HEK293T (cell line): ENCODE data around the gene CPEB2.

Source experiments
- CTCF ChIA-PET: fragments of 350-600 bp; formaldehyde crosslinking; extraction: SDS; loops from one replicate; lab custom pipeline; 2021; ENCODE audit warnings: antibody characterized with exemption, inconsistent platforms; lab: Yijun Ruan, JAX
- POLR2A ChIA-PET: fragments of 350-600 bp; formaldehyde crosslinking; extraction: SDS; loops from one replicate; lab custom pipeline; 2020; ENCODE audit warnings: antibody characterized with exemption, inconsistent platforms; lab: Yijun Ruan, JAX
- DNase-seq: peaks from one replicate; pipeline ENCODE4 v3.0.0; 2012; ENCODE audit warnings: mixed read lengths; ENCODE audit errors: extremely low spot score
- ARNT ChIP-seq: fragments of 450-650 bp; IDR thresholded peaks from 2 replicates; pipeline ENCODE4 v1.6.1; 2017; ENCODE audit warnings: mild to moderate bottlenecking
- BHLHE40 ChIP-seq: fragments of 450-650 bp; IDR thresholded peaks from 2 replicates; pipeline ENCODE4 v1.6.1; 2016; ENCODE audit warnings: mild to moderate bottlenecking, moderate library complexity, borderline replicate concordance
- CTBP1 ChIP-seq: fragments of 450-650 bp; IDR thresholded peaks from 2 replicates; pipeline ENCODE4 v1.6.1; 2016; ENCODE audit warnings: borderline replicate concordance
- ELF4 ChIP-seq: fragments of 450-650 bp; IDR thresholded peaks from 2 replicates; pipeline ENCODE4 v1.6.1; 2017; ENCODE audit warnings: antibody characterized with exemption
- FOXA1 ChIP-seq: fragments of 450-650 bp; IDR thresholded peaks from 2 replicates; pipeline ENCODE4 v1.6.1; 2016; ENCODE audit warnings: mild to moderate bottlenecking
- FOXK2 ChIP-seq: fragments of 450-650 bp; IDR thresholded peaks from 2 replicates; pipeline ENCODE4 v1.6.1; 2016; ENCODE audit warnings: mild to moderate bottlenecking
- FOXM1 ChIP-seq: fragments of 450-650 bp; IDR thresholded peaks from 2 replicates; pipeline ENCODE4 v1.6.1; 2017; ENCODE audit warnings: mild to moderate bottlenecking, borderline replicate concordance
- HDGF ChIP-seq: fragments of 450-650 bp; IDR thresholded peaks from 2 replicates; pipeline ENCODE4 v1.6.1; 2017; ENCODE audit warnings: antibody characterized with exemption, borderline replicate concordance
- L3MBTL2 ChIP-seq: fragments of 450-650 bp; conservative IDR thresholded peaks from 2 replicates; pipeline ENCODE4 v1.6.1; 2016; ENCODE audit warnings: mild to moderate bottlenecking
- LEF1 ChIP-seq: fragments of 450-650 bp; IDR thresholded peaks from 2 replicates; pipeline ENCODE4 v1.6.1; 2017; ENCODE audit warnings: mild to moderate bottlenecking, borderline replicate concordance
- NFRKB ChIP-seq: fragments of 450-650 bp; IDR thresholded peaks from 2 replicates; pipeline ENCODE4 v1.6.1; 2016; ENCODE audit warnings: mild to moderate bottlenecking, moderate library complexity
- SP1 ChIP-seq: fragments of 450-650 bp; IDR thresholded peaks from 2 replicates; pipeline ENCODE4 v1.6.1; 2017
- SUZ12 ChIP-seq: fragments of 450-650 bp; IDR thresholded peaks from 2 replicates; pipeline ENCODE4 v1.6.1; 2016; ENCODE audit warnings: mild to moderate bottlenecking
- TARDBP ChIP-seq: fragments of 450-650 bp; IDR thresholded peaks from 2 replicates; pipeline ENCODE4 v1.6.1; 2016
- ZNF384 ChIP-seq: fragments of 450-650 bp; IDR thresholded peaks from 2 replicates; pipeline ENCODE4 v1.6.1; 2016
- TF ChIP-seq, protein P1 (sequence below): fragments of 450-650 bp; IDR thresholded peaks from 2 replicates; pipeline ENCODE4 v1.6.1; 2016

CPEB2 gene

DNA sequence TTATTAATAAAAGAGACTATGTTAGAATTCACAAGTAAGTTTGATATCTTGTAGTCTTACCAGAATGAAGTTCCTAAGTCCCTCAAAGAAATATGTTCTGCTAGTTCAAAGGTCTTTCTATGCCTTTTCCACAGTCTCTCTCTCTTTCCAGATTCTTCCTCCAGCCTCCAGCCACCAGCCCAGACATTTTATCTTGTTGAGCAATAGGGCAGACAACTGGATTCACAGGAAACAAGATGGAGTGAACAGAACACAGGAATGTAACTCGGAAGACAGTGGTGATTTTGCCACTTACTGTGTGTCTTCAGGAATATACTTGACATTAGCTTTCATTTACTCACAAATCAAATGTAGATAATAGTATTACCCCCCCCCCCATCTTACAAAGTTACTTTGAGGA, 17.1 kb upstream of the CPEB2 start:
- ChIA-PET CTCF (no interaction called here), POLR2A (no interaction called here)
- TF ChIP-seq NFRKB (no peak), SUZ12 (no peak), CTBP1 (no peak), L3MBTL2 (no peak), HDGF (no peak), ELF4 (no peak), ZNF384 (no peak), FOXM1 (no peak), FOXA1 (no peak), ARNT (no peak), TARDBP (no peak)
- TF ChIP-seq, protein P1, sequence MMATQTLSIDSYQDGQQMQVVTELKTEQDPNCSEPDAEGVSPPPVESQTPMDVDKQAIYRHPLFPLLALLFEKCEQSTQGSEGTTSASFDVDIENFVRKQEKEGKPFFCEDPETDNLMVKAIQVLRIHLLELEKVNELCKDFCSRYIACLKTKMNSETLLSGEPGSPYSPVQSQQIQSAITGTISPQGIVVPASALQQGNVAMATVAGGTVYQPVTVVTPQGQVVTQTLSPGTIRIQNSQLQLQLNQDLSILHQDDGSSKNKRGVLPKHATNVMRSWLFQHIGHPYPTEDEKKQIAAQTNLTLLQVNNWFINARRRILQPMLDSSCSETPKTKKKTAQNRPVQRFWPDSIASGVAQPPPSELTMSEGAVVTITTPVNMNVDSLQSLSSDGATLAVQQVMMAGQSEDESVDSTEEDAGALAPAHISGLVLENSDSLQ, result no peak
- DNase-seq, result no peak

DNA sequence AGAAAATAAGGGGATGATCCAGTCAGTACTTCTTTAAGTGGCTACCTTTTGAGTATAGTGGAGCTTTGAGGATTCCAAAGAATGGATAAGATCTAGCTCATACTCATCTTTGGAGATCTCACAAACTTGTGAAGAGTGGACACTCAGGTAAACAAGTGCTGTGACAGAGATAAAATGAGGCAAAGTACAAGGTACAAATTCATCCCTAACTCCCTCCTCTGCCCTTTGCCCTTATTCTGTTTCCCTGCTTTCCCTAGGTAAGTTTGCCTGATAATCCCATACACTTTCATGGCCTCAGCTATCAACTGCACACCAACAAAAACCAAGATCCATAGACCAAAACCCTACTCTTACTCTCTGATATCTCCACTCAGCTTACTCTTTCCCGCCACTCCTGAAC, 16.4 kb upstream of the CPEB2 start:
- POLR2A ChIA-PET, result no interaction called here
- DNase-seq, result no peak
- CTCF ChIA-PET, result no interaction called here
- TF ChIP-seq ELF4, result no peak
- no peak for TF ChIP-seq SP1
- TF ChIP-seq ZNF384, result no peak
- TF ChIP-seq HDGF, result no peak
- no peak for TF ChIP-seq LEF1
- no peak for TF ChIP-seq L3MBTL2
- TF ChIP-seq FOXA1, result no peak
- no peak for TF ChIP-seq SUZ12
- no peak for TF ChIP-seq CTBP1
- no peak for TF ChIP-seq FOXM1
- no peak for TF ChIP-seq BHLHE40
- TF ChIP-seq TARDBP, result no peak
- TF ChIP-seq FOXK2, result no peak
- no peak for TF ChIP-seq ARNT
- no peak for TF ChIP-seq NFRKB
- TF ChIP-seq, protein P1, result no peak

DNA sequence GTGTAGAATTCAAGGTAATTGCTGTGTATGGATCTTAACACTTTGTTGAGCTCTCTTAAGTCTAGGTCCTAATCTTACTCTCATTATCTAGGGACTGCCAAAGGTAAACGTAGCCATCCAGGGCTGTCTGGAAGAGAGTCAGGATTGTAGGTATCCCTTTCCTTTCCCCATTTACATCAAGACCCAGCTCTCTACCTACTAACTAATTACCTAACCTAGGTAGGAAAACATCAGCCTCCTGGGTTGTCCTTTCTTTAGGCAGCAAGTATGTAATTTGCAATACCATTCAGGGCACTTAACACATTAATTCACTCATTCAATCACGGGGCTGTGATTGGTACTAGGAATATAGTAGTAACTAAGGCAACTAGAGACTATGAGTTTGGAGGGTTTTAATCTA, 15.2 kb upstream of the CPEB2 start:
- ChIA-PET POLR2A (no interaction called here), CTCF (no interaction called here)
- no peak for DNase-seq
- no peak for TF ChIP-seq TARDBP
- TF ChIP-seq HDGF, result no peak
- no peak for TF ChIP-seq LEF1
- no peak for TF ChIP-seq ELF4
- TF ChIP-seq ARNT, result no peak
- no peak for TF ChIP-seq BHLHE40
- TF ChIP-seq FOXM1, result no peak

DNA sequence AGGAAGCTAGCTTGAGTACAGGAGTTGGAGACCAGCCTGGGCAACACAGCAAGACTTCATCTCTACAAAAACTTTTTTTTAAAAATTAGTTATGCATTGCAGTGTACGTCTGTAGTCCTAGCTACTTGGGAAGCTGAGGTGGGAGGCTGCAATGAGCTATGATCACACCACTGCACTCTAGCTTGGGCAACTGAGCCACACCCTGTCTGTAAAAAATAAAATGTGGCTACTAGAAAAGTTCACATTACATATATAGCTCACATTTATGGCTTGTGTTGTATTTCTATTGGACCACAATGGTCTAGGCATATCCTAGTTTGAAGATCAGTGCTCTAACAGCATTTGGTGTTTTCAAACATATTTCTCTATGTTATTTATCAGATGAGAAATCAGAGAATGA, 11.8 kb upstream of the CPEB2 start:
- TF ChIP-seq HDGF (no peak), CTBP1 (no peak), ELF4 (no peak), ZNF384 (no peak), L3MBTL2 (no peak), TARDBP (no peak), FOXM1 (no peak), SUZ12 (no peak), BHLHE40 (no peak), FOXK2 (no peak), NFRKB (no peak), FOXA1 (no peak), ARNT (no peak), LEF1 (no peak), SP1 (no peak)
- TF ChIP-seq, protein P1, result no peak
- CTCF ChIA-PET, result no interaction called here
- POLR2A ChIA-PET, result no interaction called here

DNA sequence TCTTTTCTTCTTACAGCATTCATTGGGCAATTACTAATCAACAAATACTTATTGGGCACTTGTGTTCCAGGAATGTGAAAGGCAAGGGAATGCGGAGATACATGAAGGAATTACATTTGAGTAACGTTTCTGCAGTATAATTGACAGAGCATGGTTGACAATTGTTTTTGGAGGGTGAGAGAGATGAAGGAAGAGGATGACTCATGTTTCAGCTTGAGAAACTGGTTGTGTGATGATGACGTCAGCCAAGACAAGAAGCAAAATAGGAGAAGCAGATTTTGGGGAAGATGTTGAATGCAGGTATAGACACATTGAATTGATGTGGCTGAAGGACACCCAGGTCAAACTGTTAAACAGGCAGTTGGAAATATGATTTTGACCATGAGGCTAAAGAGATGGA, 8.0 kb upstream of the CPEB2 start:
- no peak for DNase-seq

More for the DNA sequence above, 11.8 kb upstream of the CPEB2 start:
- DNase-seq, result no peak

More for the DNA sequence above, 8.0 kb upstream of the CPEB2 start:
- CTCF ChIA-PET, result no interaction called here
- TF ChIP-seq ELF4 (no peak), SP1 (no peak), FOXA1 (no peak), L3MBTL2 (no peak), FOXK2 (no peak), LEF1 (no peak), CTBP1 (no peak), TARDBP (no peak), ZNF384 (no peak)
- TF ChIP-seq, protein P1, result no peak
- POLR2A ChIA-PET, result no interaction called here
